Hepatocyte (in vitro differentiated cells): Measurements from ENCODE around the gene STARD8. TPM values are rescaled to one million over a fixed set of nuclear protein-coding genes. Genes with fewer than 3 reads are reported as not detected.

Source experiments
- DNase-seq: peaks from one replicate; pipeline ENCODE4 v3.0.0-alpha.2; 2016; ENCODE audit warnings: low spot score
- H2AFZ ChIP-seq: fragments of 200-600 bp; sonication (generic); 2 replicates; pipeline ENCODE4 v1.6.0; 2016; ENCODE audit warnings: antibody characterized with exemption, mild to moderate bottlenecking
- H3K27ac ChIP-seq: fragments of 200-600 bp; sonication (generic); 2 replicates; pipeline ENCODE4 v1.5.1; 2016; ENCODE audit warnings: mild to moderate bottlenecking
- H3K27me3 ChIP-seq: fragments of 200-600 bp; sonication (generic); 2 replicates; pipeline ENCODE4 v1.6.1; 2016
- H3K36me3 ChIP-seq: fragments of 200-600 bp; sonication (generic); replicated peaks from 2 replicates; pipeline ENCODE4 v1.5.1; 2016; ENCODE audit warnings: low read depth; ENCODE audit not compliant: insufficient read depth
- H3K4me1 ChIP-seq: fragments of 200-600 bp; sonication (generic); 2 replicates; pipeline ENCODE4 v1.5.1; 2016; ENCODE audit warnings: mild to moderate bottlenecking, moderate library complexity; ENCODE audit not compliant: insufficient read depth
- H3K4me2 ChIP-seq: fragments of 200-600 bp; sonication (generic); 2 replicates; pipeline ENCODE4 v1.6.0; 2016
- H3K4me3 ChIP-seq: fragments of 200-600 bp; sonication (generic); 2 replicates; pipeline ENCODE4 v1.5.1; 2016; ENCODE audit warnings: mild to moderate bottlenecking
- H3K79me2 ChIP-seq: fragments of 200-600 bp; sonication (generic); 2 replicates; pipeline ENCODE4 v1.6.0; 2017; ENCODE audit warnings: mild to moderate bottlenecking
- H3K9me2 ChIP-seq: fragments of 200-600 bp; sonication (generic); replicated peaks from 2 replicates; pipeline ENCODE4 v1.6.0; 2017; ENCODE audit warnings: mild to moderate bottlenecking; ENCODE audit not compliant: insufficient read depth
- H3K9me3 ChIP-seq: fragments of 200-600 bp; sonication (generic); 2 replicates; pipeline ENCODE4 v1.5.1; 2016; ENCODE audit warnings: low read depth, mild to moderate bottlenecking
- H4K20me1 ChIP-seq: fragments of 200-600 bp; sonication (generic); 2 replicates; pipeline ENCODE4 v1.6.0; 2016; ENCODE audit warnings: mild to moderate bottlenecking; ENCODE audit not compliant: insufficient read depth, poor library complexity, severe bottlenecking
- CTCF ChIP-seq: fragments of 200-600 bp; sonication (generic); IDR thresholded peaks from 2 replicates; pipeline ENCODE4 v1.5.1; 2016; ENCODE audit warnings: antibody characterized with exemption, mild to moderate bottlenecking; ENCODE audit not compliant: poor library complexity
- EZH2 ChIP-seq: fragments of 200-600 bp; sonication (generic); IDR thresholded peaks from 2 replicates; pipeline ENCODE4 v1.6.1; 2016; ENCODE audit warnings: antibody characterized with exemption, mild to moderate bottlenecking, borderline replicate concordance
- EZH2phosphoT487 ChIP-seq: fragments of 200-600 bp; sonication (generic); IDR thresholded peaks from one replicate; pipeline ENCODE4 v1.6.1; 2018; ENCODE audit warnings: antibody characterized with exemption, mild to moderate bottlenecking, low read depth, moderate library complexity; ENCODE audit not compliant: unreplicated experiment, severe bottlenecking
- WGBS: methylation state at CpG from one replicate; pipeline ENCODE4 v1.1.6; 2016; ENCODE audit warnings: low lambda C conversion rate; ENCODE audit errors: missing lambda C conversion rate; 5-methylcytosine and 5-hydroxymethylcytosine counted together
- polyA plus RNA-seq: library from polyadenylated mRNA; unstranded; fragments of >200 nt; fragmentation: Nextera tagmentation; extraction: Ambion mirVana; gene quantifications from 2 replicates; pipeline ENCODE4 v1.2.1, GENCODE V29; 2016
- total RNA-seq: library from RNA; depleted of rRNA; stranded (reverse); fragments of >200 nt; gene quantifications from 2 replicates; pipeline ENCODE4 v1.2.3, GENCODE V29; 2014

STARD8 gene
- total and polyA plus RNA-seq, 2 experiments from 2014 or later: 1.1 to 3.3 TPM

GRCh38 chrX:68699960-68700746 is 52.7 kb downstream of the STARD8 start:
- Histone ChIP-seq H3K27me3 (no peaks in the 10 kb centered on the region), H3K36me3 (no peaks in the 10 kb centered on the region), H3K27ac (no peak overlapping the region), H3K4me1 (no peaks in the 10 kb centered on the region), H3K4me3 (no peak overlapping the region), H3K4me2 (no peak overlapping the region), H3K79me2 (no peaks in the 10 kb centered on the region), H3K9me2 (no peaks in the 10 kb centered on the region), H4K20me1 (no peaks in the 10 kb centered on the region), H2AFZ (no peak overlapping the region), H3K9me3 (no peaks in the 10 kb centered on the region)
- TF ChIP-seq CTCF (no peak), EZH2 (no peak)
- DNase-seq: no peak
- 79% methylated on average over 7 of the region's 7 CpGs for WGBS

- Histone ChIP-seq H3K9me2 (no peaks in the 10 kb centered on the region), H3K4me2 (no peak overlapping the region), H3K27me3 (no peaks in the 10 kb centered on the region), H3K4me1 (no peaks in the 10 kb centered on the region), H3K36me3 (no peaks in the 10 kb centered on the region), H4K20me1 (no peaks in the 10 kb centered on the region), H3K4me3 (no peak overlapping the region), H2AFZ (no peak overlapping the region), H3K79me2 (no peaks in the 10 kb centered on the region), H3K27ac (no peak overlapping the region), H3K9me3 (no peaks in the 10 kb centered on the region)
- DNase-seq: no peak
- TF ChIP-seq CTCF (no peak), EZH2phosphoT487 (no peak), EZH2 (no peak)
- 48% methylated on average over 5 of the region's 5 CpGs for WGBS
These were observed 55.9 kb downstream of the STARD8 start for GRCh38 chrX:68703369-68703768.

- no peaks in the 10 kb centered on the region for H3K4me1 ChIP-seq
- 95% methylated on average over 3 of the region's 3 CpGs for WGBS
- H2AFZ ChIP-seq: no peak overlapping the region
These were observed 56.4 kb downstream of the STARD8 start for GRCh38 chrX:68703846-68704245.

More at GRCh38 chrX:68703846-68704245, 56.4 kb downstream of the STARD8 start:
- Histone ChIP-seq H3K4me3 (no peak overlapping the region), H3K27me3 (no peaks in the 10 kb centered on the region), H4K20me1 (no peaks in the 10 kb centered on the region), H3K27ac (no peak overlapping the region), H3K4me2 (no peak overlapping the region), H3K9me2 (no peaks in the 10 kb centered on the region), H3K9me3 (no peaks in the 10 kb centered on the region), H3K79me2 (no peaks in the 10 kb centered on the region), H3K36me3 (no peaks in the 10 kb centered on the region)
- DNase-seq: no peak
- TF ChIP-seq EZH2 (no peak), EZH2phosphoT487 (no peak), CTCF (no peak)
